Stomach (tissue), 4 donors: Measurements from ENCODE around the gene CYP27A1.

Source experiments
- EP300 ChIP-seq: sonication (generic); formaldehyde crosslinking; IDR thresholded peaks from one replicate; pipeline ENCODE4 v1.6.1; 2017; ENCODE audit warnings: antibody characterized with exemption
- POLR2A ChIP-seq, 4 donors: fragments of 450-650 bp; IDR thresholded peaks; one replicate each; pipeline ENCODE4 v1.6.1; 2016; ENCODE audit warnings: antibody characterized with exemption in 4 of 4, control low read depth in 2 of 4, mild to moderate bottlenecking in 1 of 4, moderate library complexity in 1 of 4
- POLR2AphosphoS5 ChIP-seq, 3 donors: sonication (generic); formaldehyde crosslinking; IDR thresholded peaks; one replicate each; pipeline ENCODE4 v1.6.1; 2016; ENCODE audit warnings: antibody characterized with exemption in 3 of 3
- TF ChIP-seq, protein P1 (sequence below), 7 experiments: fragments of 450-650 bp in 4 of 7; fragments of 200-600 bp in 3 of 7; sonication (generic) in 3 of 7; IDR thresholded peaks; one replicate each; pipeline ENCODE4 v1.5.1; 2016 to 2019; ENCODE audit warnings: antibody characterized with exemption in 7 of 7, control low read depth in 2 of 7, mild to moderate bottlenecking in 1 of 7

DNA sequence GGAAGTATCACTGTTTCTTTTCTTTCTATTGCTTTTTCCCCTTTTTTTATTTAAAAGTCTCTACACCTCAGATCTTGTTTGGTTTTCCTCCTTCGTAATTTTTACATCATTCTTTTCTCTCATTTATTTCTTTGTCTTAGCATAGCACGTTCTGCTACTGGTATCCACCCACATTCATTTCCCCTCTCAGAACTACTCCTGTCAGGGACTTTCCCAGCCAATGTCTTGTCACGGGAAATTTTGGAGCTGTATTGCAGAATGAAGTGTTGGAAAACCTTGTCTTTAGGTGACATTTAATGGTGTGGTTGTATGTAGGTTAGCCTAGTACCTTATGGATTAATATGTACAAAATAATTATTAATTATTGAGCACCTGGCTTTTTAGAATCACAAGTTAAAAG is 37.3 kb upstream of the CYP27A1 start:
- TF ChIP-seq POLR2AphosphoS5 (IDR thresholded peaks at IDR 0.05), result no peak
- TF ChIP-seq, protein P1, sequence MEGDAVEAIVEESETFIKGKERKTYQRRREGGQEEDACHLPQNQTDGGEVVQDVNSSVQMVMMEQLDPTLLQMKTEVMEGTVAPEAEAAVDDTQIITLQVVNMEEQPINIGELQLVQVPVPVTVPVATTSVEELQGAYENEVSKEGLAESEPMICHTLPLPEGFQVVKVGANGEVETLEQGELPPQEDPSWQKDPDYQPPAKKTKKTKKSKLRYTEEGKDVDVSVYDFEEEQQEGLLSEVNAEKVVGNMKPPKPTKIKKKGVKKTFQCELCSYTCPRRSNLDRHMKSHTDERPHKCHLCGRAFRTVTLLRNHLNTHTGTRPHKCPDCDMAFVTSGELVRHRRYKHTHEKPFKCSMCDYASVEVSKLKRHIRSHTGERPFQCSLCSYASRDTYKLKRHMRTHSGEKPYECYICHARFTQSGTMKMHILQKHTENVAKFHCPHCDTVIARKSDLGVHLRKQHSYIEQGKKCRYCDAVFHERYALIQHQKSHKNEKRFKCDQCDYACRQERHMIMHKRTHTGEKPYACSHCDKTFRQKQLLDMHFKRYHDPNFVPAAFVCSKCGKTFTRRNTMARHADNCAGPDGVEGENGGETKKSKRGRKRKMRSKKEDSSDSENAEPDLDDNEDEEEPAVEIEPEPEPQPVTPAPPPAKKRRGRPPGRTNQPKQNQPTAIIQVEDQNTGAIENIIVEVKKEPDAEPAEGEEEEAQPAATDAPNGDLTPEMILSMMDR (IDR thresholded peaks at IDR 0.05), result no peak
- TF ChIP-seq POLR2A (IDR thresholded peaks at IDR 0.05), result no peak
- TF ChIP-seq EP300, result no peak
